Measurements from ENCODE around the gene ATP11A. TPM values are rescaled to one million over a fixed set of nuclear protein-coding genes. Genes with fewer than 3 reads are reported as not detected.
"Not testable (repeated sequence)": the region's sequence is repeated elsewhere in the genome, so short reads cannot be mapped to it uniquely, and the experiment has no call there.

The ATP11A gene
- total and polyA plus RNA-seq, 2 experiments from 2014 or later, result 28.7 to 30.8 TPM

GRCh38 chr13:112680741-112681360 is 9.0 kb upstream of the ATP11A start:
- WGBS (ENCODE audit: low lambda C conversion rate, missing lambda C conversion rate), result 94% methylated on average over 17 of the region's 17 CpGs
- no peak for TF ChIP-seq CTCF (IDR thresholded peaks at IDR 0.05; ENCODE audit: poor library complexity)
- TF ChIP-seq EZH2 (IDR thresholded peaks at IDR 0.05; ENCODE audit: borderline replicate concordance), result no peak
- TF ChIP-seq EZH2phosphoT487 (IDR thresholded peaks at IDR 0.05; ENCODE audit: low read depth, severe bottlenecking, unreplicated experiment), result no peak
- DNase-seq (ENCODE audit: low spot score), result peak; percentile 4

DNA sequence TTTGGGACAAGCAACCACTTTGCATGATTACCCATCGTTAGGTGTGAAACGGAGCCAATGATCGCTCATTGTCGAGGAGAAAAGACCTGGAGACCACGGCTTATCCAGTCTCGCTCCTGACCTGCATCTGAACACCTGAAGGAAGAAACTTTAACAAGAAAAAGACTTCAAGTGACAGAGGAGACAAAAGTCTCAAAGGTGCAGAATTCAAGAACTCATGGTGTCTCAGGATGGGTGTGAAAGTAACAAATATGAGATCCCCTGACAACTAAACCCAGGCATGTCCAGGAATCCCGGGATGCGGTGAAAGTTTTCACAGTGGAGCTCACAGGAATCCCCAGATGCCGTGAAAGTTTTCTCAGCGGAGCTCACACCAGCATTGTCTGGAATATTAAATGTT is 6.3 kb upstream of the ATP11A start:
- H4K20me1 ChIP-seq (ENCODE audit: insufficient read depth, poor library complexity, severe bottlenecking), result no peaks in the 10 kb centered on the region
- TF ChIP-seq EZH2 (IDR thresholded peaks at IDR 0.05; ENCODE audit: borderline replicate concordance) (no peak), CTCF (IDR thresholded peaks at IDR 0.05; ENCODE audit: poor library complexity) (no peak), EZH2phosphoT487 (IDR thresholded peaks at IDR 0.05; ENCODE audit: low read depth, severe bottlenecking, unreplicated experiment) (no peak)
- H3K4me2 ChIP-seq, result no peak overlapping the region
- no peaks in the 10 kb centered on the region for H3K27me3 ChIP-seq
- peaks cover 8% of the 10 kb centered on the region for H3K4me1 ChIP-seq (ENCODE audit: insufficient read depth)
- no peaks in the 10 kb centered on the region for H3K79me2 ChIP-seq
- H3K27ac ChIP-seq, result no peak overlapping the region
- H3K4me3 ChIP-seq, result no peak overlapping the region
- no peak overlapping the region for H2AFZ ChIP-seq
- no peak for DNase-seq (ENCODE audit: low spot score)
- no peaks in the 10 kb centered on the region for H3K9me2 ChIP-seq (replicated peaks; ENCODE audit: insufficient read depth)
- H3K36me3 ChIP-seq (replicated peaks; ENCODE audit: insufficient read depth, low read depth), result no peaks in the 10 kb centered on the region
- WGBS (ENCODE audit: low lambda C conversion rate, missing lambda C conversion rate), result 92% methylated on average over 10 of the region's 10 CpGs
- no peaks in the 10 kb centered on the region for H3K9me3 ChIP-seq (ENCODE audit: low read depth)

More at GRCh38 chr13:112680741-112681360, 9.0 kb upstream of the ATP11A start:
- H3K79me2 ChIP-seq, result no peaks in the 10 kb centered on the region
- no peaks in the 10 kb centered on the region for H3K9me3 ChIP-seq (ENCODE audit: low read depth)
- peaks cover 3% of the 10 kb centered on the region for H3K4me1 ChIP-seq (ENCODE audit: insufficient read depth)
- no peak overlapping the region for H3K4me2 ChIP-seq
- H3K27me3 ChIP-seq, result no peaks in the 10 kb centered on the region
- no peak overlapping the region for H3K4me3 ChIP-seq
- no peaks in the 10 kb centered on the region for H3K36me3 ChIP-seq (replicated peaks; ENCODE audit: insufficient read depth, low read depth)
- H3K27ac ChIP-seq, result no peak overlapping the region
- H4K20me1 ChIP-seq (ENCODE audit: insufficient read depth, poor library complexity, severe bottlenecking), result no peaks in the 10 kb centered on the region
- no peaks in the 10 kb centered on the region for H3K9me2 ChIP-seq (replicated peaks; ENCODE audit: insufficient read depth)
- H2AFZ ChIP-seq, result no peak overlapping the region

DNA sequence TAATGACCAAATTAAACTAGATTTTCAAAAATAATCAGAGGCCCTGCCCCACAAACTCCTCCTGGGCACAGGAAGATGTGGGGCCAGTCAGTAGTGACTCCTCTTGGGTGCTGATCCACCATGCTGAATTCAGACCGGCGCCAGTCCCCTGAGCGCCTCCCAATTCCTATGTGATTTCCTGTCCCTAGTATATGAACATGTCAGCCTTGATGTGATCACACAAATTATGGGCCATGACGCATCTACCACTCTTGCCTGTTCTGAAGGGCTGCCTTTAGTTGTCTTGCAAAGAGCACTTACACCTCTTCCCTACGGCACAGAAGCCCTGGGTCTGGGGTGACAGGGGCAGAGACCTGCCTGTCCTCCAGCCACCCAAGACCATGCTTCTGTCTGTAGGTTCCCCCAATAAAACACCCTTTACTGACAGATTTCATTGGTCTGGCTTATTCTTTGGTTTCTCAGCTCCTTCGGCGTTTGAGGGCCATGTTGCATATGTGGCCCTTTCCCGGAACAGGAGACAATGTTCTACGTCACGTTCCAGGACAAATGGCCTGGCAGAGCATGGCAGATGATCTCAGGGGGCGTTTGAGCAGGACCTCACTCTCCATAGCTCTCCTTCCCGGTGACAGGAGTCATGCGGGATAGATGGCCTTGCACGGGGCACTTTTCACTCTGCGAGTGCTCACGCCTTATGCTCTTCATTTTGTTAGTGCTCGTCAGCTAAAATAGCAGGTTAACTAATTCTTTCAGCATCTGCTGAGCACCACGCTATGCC is 5.6 kb upstream of the ATP11A start:
- no peaks in the 10 kb centered on the region for H3K9me3 ChIP-seq (ENCODE audit: low read depth)
- no peaks in the 10 kb centered on the region for H3K79me2 ChIP-seq
- H3K4me1 ChIP-seq (ENCODE audit: insufficient read depth), result peaks cover 8% of the 10 kb centered on the region
- no peak for TF ChIP-seq EZH2 (IDR thresholded peaks at IDR 0.05; ENCODE audit: borderline replicate concordance)
- no peak for TF ChIP-seq CTCF (IDR thresholded peaks at IDR 0.05; ENCODE audit: poor library complexity)
- no peak for TF ChIP-seq EZH2phosphoT487 (IDR thresholded peaks at IDR 0.05; ENCODE audit: low read depth, severe bottlenecking, unreplicated experiment)
- no peak overlapping the region for H3K4me2 ChIP-seq
- H3K9me2 ChIP-seq (replicated peaks; ENCODE audit: insufficient read depth), result no peaks in the 10 kb centered on the region
- H3K36me3 ChIP-seq (replicated peaks; ENCODE audit: insufficient read depth, low read depth), result no peaks in the 10 kb centered on the region
- H3K27ac ChIP-seq, result peak overlapping the region; percentile 88
- no peaks in the 10 kb centered on the region for H4K20me1 ChIP-seq (ENCODE audit: insufficient read depth, poor library complexity, severe bottlenecking)
- H2AFZ ChIP-seq, result no peak overlapping the region
- H3K4me3 ChIP-seq, result no peak overlapping the region
- H3K27me3 ChIP-seq, result no peaks in the 10 kb centered on the region
- no peak for DNase-seq (ENCODE audit: low spot score)
- WGBS (ENCODE audit: low lambda C conversion rate, missing lambda C conversion rate), result 92% methylated on average over 18 of the region's 18 CpGs

- H4K20me1 ChIP-seq (ENCODE audit: insufficient read depth, poor library complexity, severe bottlenecking); H3K79me2 ChIP-seq; H3K27me3 ChIP-seq; H3K4me1 ChIP-seq (ENCODE audit: insufficient read depth); H3K9me2 ChIP-seq (replicated peaks; ENCODE audit: insufficient read depth); H3K9me3 ChIP-seq (ENCODE audit: low read depth); H3K4me2 ChIP-seq; H3K36me3 ChIP-seq (replicated peaks; ENCODE audit: insufficient read depth, low read depth); H3K4me3 ChIP-seq; H2AFZ ChIP-seq: not testable (repeated sequence)
- H3K27ac ChIP-seq, result peak overlapping the region; percentile 88
- peak; percentile 61 for DNase-seq (ENCODE audit: low spot score)
- WGBS (ENCODE audit: low lambda C conversion rate, missing lambda C conversion rate), result 71% methylated on average over 9 of the region's 9 CpGs
These were observed 4.5 kb upstream of the ATP11A start for GRCh38 chr13:112685189-112685805.
